Peyer's patch (tissue), 4 donors: ENCODE measurements around the gene KLHL29. TPM values are rescaled to one million over a fixed set of nuclear protein-coding genes. Genes with fewer than 3 reads are reported as not detected.

Experiments used
- DNase-seq, 3 donors: peaks; one replicate each; pipeline ENCODE4 v3.0.0-alpha.2; 2017 to 2019
- H3K27ac ChIP-seq, 4 donors: fragments of 200-600 bp; sonication (generic); one replicate each; pipeline ENCODE4 v1.5.1; 2016 to 2019
- H3K27me3 ChIP-seq, 2 donors: fragments of 200-600 bp; sonication (generic); one replicate each; pipeline ENCODE4 v1.5.1; 2019
- H3K36me3 ChIP-seq, 3 donors: fragments of 200-600 bp; sonication (generic); one replicate each; pipeline ENCODE4 v1.5.1; 2016 to 2019
- H3K4me1 ChIP-seq, 4 donors: fragments of 200-600 bp; sonication (generic); one replicate each; pipeline ENCODE4 v1.5.1; 2016 to 2019
- H3K4me3 ChIP-seq, 4 donors: fragments of 200-600 bp; sonication (generic); 1 replicate in 3 of 4; 2 replicates in 1 of 4; pipeline ENCODE4 v1.5.1; 2016 to 2019; ENCODE audit warnings: mild to moderate bottlenecking in 1 of 4
- H3K9me3 ChIP-seq, 4 donors: fragments of 200-600 bp; sonication (generic); one replicate each; pipeline ENCODE4 v1.5.1; 2016 to 2019; ENCODE audit warnings: mild to moderate bottlenecking in 1 of 4
- POLR2A ChIP-seq, 2 donors: fragments of 450-650 bp; IDR thresholded peaks; one replicate each; pipeline ENCODE4 v1.5.1; 2017; ENCODE audit warnings: antibody characterized with exemption in 2 of 2, mild to moderate bottlenecking in 2 of 2, moderate library complexity in 2 of 2
- total RNA-seq, 4 donors: library from RNA; depleted of rRNA; stranded (reverse); fragments of >200 nt; gene quantifications; one replicate each; pipeline ENCODE4 v1.1.0, GENCODE V29; 2016
- TF ChIP-seq, protein P1 (sequence below), 6 experiments: fragments of 450-650 bp in 4 of 6; fragments of 200-600 bp in 2 of 6; sonication (generic) in 1 of 6; IDR thresholded peaks; one replicate each; pipeline ENCODE4 v1.5.1; 2017 to 2019; ENCODE audit warnings: antibody characterized with exemption in 6 of 6, mild to moderate bottlenecking in 3 of 6, moderate library complexity in 1 of 6

Gene KLHL29
- total RNA-seq, 4 donors from 2014 or later: 1.1 to 18.2 (median 5.0) TPM

DNA sequence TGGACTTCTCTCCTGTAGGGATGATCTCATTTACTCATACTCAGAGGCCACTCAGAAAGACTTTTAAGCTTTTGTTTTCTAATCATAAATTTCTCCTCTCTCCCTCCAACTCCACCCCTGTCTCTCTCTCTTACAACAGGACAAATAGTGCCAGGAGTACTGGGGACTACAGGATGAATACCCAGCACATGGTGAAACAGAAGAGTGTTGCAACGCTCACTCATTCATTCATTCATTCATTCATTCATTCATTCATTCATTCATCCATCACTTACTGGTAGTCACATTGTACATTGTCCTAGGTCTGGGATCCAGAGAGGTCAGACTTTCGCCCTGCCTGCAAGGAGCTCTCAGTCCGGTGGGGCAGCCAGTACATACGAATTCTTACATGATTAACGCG, 97.6 kb downstream of the KLHL29 start:
- no peak for DNase-seq
- no peaks in the 10 kb centered on the region for H3K36me3 ChIP-seq
- no peaks in the 10 kb centered on the region for H3K27me3 ChIP-seq
- H3K27ac ChIP-seq: no peak overlapping the region
- no peaks in the 10 kb centered on the region for H3K9me3 ChIP-seq
- TF ChIP-seq, protein P1, sequence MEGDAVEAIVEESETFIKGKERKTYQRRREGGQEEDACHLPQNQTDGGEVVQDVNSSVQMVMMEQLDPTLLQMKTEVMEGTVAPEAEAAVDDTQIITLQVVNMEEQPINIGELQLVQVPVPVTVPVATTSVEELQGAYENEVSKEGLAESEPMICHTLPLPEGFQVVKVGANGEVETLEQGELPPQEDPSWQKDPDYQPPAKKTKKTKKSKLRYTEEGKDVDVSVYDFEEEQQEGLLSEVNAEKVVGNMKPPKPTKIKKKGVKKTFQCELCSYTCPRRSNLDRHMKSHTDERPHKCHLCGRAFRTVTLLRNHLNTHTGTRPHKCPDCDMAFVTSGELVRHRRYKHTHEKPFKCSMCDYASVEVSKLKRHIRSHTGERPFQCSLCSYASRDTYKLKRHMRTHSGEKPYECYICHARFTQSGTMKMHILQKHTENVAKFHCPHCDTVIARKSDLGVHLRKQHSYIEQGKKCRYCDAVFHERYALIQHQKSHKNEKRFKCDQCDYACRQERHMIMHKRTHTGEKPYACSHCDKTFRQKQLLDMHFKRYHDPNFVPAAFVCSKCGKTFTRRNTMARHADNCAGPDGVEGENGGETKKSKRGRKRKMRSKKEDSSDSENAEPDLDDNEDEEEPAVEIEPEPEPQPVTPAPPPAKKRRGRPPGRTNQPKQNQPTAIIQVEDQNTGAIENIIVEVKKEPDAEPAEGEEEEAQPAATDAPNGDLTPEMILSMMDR (IDR thresholded peaks at IDR 0.05): no peak
- no peak for TF ChIP-seq POLR2A (IDR thresholded peaks at IDR 0.05)
- H3K4me3 ChIP-seq: no peak overlapping the region
- H3K4me1 ChIP-seq: no peaks in the 10 kb centered on the region

GRCh38 chr2:23483791-23484190, 98.8 kb downstream of the KLHL29 start:
- H3K27ac ChIP-seq: no peak overlapping the region

GRCh38 chr2:23484275-23484674, 99.3 kb downstream of the KLHL29 start:
- TF ChIP-seq POLR2A (IDR thresholded peaks at IDR 0.05): no peak
- TF ChIP-seq, protein P1 (IDR thresholded peaks at IDR 0.05): no peak
- Histone ChIP-seq H3K4me1 (no peaks in the 10 kb centered on the region), H3K27ac (no peak overlapping the region), H3K4me3 (no peak overlapping the region), H3K27me3 (no peaks in the 10 kb centered on the region), H3K9me3 (no peaks in the 10 kb centered on the region), H3K36me3 (no peaks in the 10 kb centered on the region)
- peak in 1 of 3 donors; percentile 15 for DNase-seq

More at GRCh38 chr2:23483791-23484190, 98.8 kb downstream of the KLHL29 start:
- Histone ChIP-seq H3K36me3 (no peaks in the 10 kb centered on the region), H3K4me3 (no peak overlapping the region), H3K9me3 (no peaks in the 10 kb centered on the region), H3K27me3 (no peaks in the 10 kb centered on the region), H3K4me1 (no peaks in the 10 kb centered on the region)
- peak in 1 of 3 donors; percentile 19 for DNase-seq
- no peak for TF ChIP-seq POLR2A (IDR thresholded peaks at IDR 0.05)
- TF ChIP-seq, protein P1 (IDR thresholded peaks at IDR 0.05): no peak

DNA sequence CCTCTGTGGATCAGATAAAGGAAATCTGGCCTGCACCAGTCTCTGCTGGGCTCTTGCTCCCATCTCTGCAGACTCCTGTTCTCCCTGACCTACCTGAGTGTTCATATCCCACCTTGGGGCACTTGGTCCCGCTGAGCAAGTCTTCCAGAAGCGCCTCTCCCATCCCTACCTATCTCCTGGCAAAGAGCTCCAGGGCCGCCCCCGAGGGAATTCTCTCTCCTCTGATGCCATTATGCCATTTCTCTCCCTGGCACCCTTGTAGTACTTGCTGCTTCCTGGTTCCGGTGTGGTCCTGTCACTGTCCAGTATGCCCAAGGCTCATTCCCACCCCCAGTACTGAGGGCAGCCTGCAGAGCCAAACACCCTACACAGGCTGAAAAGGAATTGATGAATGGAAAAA, 99.8 kb downstream of the KLHL29 start:
- TF ChIP-seq, protein P1 (IDR thresholded peaks at IDR 0.05): no peak
- TF ChIP-seq POLR2A (IDR thresholded peaks at IDR 0.05): no peak
- Histone ChIP-seq H3K27me3 (no peaks in the 10 kb centered on the region), H3K4me3 (no peak overlapping the region), H3K27ac (no peak overlapping the region), H3K36me3 (no peaks in the 10 kb centered on the region), H3K4me1 (no peaks in the 10 kb centered on the region), H3K9me3 (no peaks in the 10 kb centered on the region)
- DNase-seq: peak in 1 of 3 donors; percentile 33

DNA sequence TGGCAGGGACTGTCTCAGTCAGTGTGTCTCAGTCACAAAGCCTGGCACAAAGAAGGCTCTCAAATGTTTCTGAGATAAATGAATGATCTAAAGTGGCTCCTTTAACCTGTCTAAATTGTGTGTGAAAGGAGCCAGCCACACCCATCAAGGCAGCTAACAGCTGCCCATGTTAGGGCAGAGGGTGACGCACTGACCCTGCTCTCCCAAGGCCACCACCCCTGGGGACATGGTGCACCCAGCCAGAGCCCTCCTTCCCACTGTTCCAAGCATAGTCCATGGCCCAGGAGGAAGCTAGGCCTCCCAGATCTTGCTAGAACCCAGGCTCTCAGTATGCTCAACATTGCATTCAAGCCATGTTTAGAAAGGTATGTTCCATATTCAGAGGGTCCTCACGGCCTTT, 100.3 kb downstream of the KLHL29 start:
- H3K27ac ChIP-seq: no peak overlapping the region
- no peak for DNase-seq
- H3K9me3 ChIP-seq: no peaks in the 10 kb centered on the region
- no peak overlapping the region for H3K4me3 ChIP-seq
- H3K36me3 ChIP-seq: no peaks in the 10 kb centered on the region
- no peaks in the 10 kb centered on the region for H3K4me1 ChIP-seq
- TF ChIP-seq POLR2A (IDR thresholded peaks at IDR 0.05): no peak
- TF ChIP-seq, protein P1 (IDR thresholded peaks at IDR 0.05): no peak
- H3K27me3 ChIP-seq: no peaks in the 10 kb centered on the region
